Measurements from ENCODE around the gene TMBIM4.
"Not testable (repeated sequence)": the region's sequence is repeated elsewhere in the genome, so short reads cannot be mapped to it uniquely, and the experiment has no call there.

Gene TMBIM4, protein sequence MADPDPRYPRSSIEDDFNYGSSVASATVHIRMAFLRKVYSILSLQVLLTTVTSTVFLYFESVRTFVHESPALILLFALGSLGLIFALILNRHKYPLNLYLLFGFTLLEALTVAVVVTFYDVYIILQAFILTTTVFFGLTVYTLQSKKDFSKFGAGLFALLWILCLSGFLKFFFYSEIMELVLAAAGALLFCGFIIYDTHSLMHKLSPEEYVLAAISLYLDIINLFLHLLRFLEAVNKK

DNA sequence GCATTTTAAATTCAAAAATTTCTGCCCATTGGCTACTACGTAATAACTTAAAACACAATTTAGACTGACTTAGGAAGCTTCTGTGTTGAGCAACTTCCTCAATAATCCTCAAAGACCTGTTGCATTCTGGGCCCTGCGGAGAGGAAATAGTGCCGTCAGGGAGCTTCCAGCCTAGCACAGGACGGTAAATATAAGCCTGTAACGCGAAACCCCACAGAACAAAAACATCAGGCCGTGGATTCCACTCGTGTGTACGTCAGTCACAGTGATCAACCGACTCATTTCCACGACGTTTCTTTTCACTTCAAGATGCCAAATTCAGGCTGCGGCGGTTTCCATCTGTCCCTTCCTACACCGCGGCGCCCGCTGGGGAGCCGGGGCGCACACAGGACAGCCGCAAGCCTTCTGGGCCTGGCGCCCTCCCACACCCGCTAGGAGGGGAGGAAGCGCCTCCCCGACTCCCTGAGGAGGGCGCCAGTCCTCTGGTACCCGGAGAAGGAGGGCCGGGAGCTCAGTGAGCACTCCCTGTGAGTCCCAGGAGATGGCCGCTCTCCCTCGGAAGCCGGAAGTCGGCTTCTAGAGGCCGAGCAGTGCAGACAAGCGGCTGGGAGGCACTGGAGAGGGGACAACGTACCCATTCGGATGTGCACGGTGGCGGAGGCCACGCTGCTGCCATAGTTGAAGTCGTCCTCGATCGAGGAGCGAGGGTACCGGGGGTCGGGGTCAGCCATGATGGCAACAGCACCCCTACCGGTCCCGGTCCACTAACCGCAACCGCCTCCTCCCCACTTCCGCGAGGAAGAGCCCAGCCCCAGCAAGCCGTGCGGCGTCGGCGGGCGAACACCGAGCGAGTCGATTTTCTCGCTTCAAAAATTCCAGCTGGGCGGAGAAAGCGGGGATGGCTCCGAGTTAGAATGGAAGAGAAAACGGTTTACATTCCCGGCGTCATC is at the start of gene TMBIM4:
Gene TMBIM4 (minus strand): TSS at position 776 of the 950 bp plus-strand sequence. CDS start 45 bp downstream, at position 731.
- peak; percentile 62 for DNase-seq

DNA sequence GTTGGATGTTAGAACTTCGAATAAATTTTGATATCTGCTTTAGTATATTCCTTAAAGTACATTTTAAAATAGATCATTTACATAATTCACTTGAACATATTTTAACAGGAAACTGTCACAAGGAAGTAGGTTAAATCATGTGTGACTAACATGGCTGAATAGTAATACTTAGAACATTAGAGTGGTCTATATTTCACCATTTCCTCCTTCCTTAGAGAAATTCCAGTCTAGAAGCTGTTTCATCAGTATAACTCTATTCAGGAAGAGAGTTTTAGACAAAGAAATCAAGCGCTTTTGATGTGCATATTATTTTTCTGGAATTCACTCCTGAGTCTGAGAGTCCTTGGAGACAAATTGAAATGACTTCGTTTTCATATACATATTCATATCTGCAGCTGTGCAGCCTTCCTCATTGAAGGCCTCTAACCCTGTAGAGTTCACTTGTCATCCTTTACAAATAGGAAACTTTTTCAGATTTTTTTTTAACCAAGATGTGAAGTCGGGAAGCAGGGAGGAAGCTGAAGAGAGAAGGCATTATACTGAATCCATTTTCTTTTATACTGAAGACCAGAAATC is 47.6 kb upstream of the TMBIM4 start:
- no peak for DNase-seq

DNA sequence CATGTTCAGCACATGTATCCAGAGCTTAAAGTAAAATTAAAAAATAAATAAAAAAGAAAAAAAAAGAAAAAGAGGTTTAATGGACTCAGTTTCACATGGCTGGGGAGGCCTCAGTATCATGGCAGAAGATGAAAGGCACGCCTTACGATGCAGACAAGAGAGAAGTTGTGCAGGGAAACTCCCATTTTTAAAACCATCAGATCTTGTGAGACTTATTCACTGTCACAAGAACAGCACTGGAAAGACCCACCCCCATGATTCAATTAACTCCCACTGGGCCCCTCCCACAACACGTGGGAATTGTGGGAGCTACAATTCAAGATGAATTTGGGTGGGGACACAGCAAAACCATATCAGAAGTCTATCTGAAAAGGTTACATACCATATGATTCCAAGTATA is 43.2 kb upstream of the TMBIM4 start:
- DNase-seq, result not testable (repeated sequence)

DNA sequence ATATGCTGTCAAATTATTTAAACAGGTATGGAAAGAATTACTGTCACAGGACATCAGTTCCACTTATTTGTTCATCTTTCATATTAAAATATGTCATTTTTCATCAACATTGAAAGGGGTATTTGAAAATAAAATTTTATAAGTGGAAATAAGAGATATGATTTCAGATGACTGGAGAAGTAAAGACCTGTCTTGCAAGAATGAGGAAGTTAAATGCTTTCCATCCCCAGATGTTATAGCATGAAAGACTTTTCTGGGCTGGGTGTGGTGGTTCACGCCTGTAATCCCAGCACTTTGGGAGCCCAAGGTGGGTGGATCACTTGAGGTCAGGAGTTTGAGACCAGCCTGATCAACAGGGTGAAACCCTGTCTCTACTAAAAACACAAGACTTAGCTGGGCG is 41.8 kb upstream of the TMBIM4 start:
- DNase-seq, result not testable (repeated sequence)

DNA sequence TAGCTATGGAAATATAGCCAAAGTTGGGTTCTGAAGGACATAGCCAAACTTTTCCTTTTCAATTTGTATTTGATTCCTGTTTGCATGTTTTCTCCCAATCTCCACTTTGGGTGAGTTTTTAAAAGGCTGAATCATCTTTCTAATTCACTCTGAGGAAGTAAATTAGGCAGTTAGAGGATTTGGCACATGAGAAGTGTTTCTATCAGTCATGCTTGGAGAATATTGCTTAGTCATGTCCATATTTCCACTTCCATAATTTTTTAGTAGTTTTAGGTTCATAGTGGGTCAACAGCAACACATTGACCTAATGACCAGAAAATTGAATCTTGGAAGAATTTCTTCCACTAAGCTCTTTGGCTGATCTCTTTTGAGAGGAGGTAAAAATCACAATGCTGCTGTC is 41.0 kb upstream of the TMBIM4 start:
- no peak for DNase-seq

DNA sequence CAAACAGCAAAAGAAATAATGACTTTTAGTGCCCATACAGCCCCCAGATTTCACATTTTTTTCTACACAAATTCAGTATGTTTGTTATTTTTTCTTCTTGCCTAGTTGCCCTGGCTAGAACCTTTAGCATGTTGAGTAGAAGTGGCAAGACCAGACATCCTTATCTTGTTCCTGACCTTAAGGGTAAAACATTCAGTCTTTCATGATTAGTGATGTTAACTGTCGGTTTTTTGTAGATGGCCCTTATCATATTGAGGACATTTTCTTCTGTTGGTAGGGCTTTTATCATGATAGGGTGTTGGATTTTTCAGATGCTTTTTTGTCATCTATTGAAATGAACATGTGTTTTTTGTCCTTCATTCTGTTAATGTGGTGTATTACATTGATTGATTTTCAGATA is 36.3 kb upstream of the TMBIM4 start:
- no peak for DNase-seq

DNA sequence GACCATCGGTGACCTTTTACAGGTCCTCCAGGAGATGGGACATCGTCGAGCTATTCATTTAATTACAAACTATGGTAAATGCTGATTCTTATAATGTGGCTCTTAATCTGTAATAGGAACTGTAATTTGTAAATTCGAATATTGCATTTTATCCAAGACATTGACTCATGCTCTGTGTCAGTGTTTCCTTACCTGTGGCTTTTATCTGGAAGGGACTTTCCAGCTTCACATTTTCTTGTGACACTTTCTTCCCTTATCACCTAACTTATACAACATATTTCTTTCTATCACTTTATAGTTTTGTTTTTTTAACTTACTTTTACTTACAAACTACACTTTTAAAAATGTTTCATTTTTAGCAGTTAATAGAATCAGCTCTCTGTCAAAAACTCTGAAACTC is 34.0 kb upstream of the TMBIM4 start:
- no peak for DNase-seq

DNA sequence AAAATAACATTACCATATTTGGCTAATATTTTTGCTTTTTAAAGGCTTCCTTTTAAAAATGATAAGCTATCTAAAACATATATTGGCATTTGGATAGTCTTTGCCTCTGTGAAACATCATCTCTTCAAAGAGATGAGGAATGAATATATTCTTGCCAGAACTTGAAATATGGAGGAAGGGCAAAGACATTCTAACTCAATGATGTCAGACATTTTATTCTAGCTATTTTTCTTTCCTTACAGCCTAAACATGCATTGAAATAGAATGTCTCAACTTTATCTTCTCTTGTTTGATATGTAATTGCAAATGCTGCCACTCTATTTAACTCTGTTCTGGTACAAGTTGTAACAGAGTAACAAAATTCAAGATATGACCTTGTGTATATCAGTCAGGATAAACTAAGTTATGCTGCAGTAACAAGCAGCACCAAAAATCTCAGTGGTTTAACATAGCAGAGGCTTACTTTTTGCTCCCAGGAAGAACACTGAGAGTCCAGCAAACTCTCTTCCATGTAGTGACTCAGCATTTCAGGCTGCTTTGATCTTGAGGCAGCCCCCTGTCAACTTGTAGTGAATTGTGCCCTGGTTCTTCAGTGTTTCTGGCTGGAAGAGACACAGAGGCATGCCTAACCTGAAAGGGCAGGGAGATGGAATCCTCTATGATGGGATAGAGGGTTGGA is 30.2 kb upstream of the TMBIM4 start:
- no peak for DNase-seq

DNA sequence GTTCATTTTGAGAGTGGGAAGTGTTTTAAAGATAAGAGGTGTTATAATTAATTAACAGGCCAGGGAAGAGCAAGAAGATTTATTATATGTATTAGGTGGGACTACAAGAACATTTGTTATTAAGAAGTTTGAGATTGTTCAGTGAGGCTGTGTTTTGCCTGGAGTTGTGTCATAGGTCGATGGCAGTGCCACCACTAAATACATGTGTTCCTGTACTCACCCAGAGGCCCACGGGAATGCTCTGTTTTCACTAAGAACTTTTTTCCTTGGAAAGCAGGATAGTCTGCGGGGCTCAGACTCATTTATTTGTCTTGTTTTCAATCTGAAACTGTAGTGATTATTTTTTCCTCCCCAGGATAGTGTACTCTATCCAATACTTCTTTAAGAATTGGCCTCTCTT is 29.3 kb upstream of the TMBIM4 start:
- no peak for DNase-seq

DNA sequence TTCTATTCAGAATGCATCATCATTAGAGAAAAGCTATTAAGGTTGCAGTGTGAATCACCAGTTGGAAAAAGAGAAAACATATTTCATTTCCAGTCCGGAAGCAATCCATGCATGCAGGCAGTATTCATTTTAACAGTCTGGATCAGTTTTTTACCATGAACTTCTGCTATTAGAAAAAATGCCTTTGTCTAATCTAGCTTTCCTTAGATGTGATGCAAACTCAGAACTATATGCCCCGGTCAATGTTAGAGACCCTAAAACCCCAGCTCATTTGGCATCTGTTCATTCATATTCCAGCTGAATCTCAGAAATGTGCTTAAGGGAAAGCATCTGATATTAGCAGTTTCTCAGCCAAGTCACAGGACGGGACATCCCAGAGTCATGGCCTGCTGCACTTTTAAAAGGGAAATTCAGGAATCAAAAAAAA is 27.7 kb upstream of the TMBIM4 start:
- no peak for DNase-seq

DNA sequence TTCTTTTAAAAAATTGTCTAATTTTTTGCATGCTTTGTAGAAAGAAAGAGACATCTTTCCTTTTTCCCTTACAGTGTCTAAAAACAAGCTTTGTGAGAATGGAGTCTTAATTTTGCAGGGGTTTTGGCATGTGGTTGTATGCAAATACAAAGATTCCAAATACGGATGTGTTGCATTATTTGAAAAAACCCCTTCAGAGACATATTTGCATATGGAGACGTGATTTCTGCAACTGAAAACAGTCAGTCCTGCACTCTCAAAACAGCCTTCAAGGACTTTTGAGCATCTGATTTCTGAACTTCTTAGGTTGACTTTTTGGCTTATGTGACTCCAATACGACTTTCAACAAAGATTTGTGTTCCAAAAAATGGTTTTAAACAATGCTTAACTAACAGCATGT is 27.0 kb upstream of the TMBIM4 start:
- DNase-seq, result no peak

DNA sequence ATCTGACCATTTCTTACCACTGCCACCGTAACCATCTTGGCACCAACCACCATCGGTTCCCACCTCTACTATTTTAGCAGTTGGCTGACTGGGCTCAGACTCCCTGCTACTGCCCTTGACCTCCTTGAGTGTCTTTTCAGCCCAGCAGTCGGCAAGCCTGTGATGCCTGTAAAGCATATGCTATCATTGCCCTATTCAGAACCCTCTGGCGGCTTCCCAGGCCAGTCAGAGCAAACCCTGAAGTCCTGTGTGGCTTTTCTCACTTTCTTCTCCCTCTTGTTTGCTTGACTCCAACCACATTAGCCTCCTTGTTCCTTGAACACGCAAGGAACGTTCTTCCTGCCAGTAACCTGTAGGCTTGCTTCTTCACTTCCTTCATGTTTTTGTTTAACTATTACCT is 25.4 kb upstream of the TMBIM4 start:
- no peak for DNase-seq

DNA sequence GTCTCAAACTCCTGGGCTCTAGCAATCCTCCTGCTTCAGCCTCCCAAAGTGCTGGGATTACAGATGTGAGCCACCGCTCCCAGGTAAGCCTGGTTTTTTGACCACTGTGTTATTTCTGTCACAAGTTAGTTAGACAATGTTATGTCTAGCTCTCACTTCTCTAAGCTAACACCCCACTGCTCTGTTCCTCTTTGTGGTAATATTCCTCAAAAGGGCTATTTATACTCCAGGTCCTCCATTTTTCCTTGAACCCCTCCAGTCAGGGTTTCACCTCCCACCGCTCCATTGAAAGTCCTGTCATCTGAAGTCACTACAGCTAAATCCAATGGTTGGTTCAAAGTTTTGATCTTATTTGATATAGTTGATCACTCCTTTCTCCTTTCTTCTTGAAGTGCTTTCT is 24.3 kb upstream of the TMBIM4 start:
- DNase-seq, result no peak

DNA sequence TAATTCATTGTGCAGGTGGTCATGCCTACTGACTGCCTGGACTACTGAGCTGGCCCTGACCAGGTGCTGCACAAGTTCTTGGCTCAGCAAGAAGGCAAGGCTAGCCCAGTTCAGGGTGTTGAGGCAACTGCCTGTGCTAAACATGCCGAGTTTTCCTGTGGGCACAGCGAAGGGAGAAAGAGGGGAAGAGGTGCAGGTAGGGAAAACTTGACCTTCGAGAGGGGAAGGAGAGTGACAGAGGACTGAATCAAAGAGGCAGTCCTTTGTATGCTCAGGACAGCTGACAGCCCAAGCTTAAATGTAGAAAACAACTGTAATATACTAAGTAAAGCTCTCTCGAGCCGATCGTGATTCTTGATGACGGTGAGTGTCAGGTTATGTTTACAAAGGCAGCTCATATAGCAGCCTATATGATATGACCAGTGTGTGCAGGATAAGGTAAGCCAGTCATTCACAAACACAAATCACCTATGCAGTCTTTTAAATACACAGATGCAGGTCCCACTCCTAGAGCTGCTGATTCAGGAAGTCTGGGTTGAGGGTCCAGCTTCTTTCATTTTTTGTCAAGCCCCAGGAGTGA is 21.8 kb upstream of the TMBIM4 start:
- no peak for DNase-seq

DNA sequence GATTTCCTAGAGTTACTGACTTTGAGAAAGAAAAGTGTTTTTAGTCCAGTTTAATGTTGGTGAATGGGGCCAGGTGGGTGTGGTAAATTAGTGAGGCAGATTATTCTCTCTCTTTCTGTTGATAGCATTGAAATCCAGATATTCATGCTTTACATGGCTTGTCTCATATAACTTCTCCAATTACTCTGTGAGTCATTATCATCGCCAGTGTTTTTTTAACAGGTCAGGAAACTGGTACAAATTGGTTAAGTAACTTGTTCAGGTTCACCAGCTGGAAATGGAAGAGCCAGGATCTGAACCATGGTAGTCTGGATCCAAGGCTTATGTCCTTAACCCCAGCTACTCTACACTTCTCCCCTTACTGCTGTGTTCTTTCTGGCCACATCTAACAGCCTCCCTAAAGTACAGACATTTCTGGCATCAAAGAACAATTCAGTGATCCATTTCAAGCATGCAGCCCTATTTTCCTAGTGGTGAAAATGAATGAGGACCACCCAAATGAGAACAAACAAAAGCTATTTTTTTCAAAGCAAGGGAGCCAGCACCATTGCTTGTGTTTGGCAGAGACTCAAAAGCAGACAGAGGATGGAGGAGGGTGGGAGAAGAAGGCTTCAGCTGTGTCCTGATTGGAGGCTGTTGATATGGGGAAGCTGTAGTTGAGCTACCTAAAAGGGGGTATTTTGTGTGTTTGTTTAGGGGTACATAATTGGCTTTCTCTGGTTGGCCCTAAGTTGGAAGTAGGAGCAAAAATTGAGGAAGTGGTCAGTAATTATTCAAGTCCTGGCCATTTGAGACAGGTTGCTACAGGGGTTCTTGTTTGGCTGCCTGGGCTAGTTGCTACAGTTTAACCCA is 20.9 kb upstream of the TMBIM4 start:
- DNase-seq, result no peak

DNA sequence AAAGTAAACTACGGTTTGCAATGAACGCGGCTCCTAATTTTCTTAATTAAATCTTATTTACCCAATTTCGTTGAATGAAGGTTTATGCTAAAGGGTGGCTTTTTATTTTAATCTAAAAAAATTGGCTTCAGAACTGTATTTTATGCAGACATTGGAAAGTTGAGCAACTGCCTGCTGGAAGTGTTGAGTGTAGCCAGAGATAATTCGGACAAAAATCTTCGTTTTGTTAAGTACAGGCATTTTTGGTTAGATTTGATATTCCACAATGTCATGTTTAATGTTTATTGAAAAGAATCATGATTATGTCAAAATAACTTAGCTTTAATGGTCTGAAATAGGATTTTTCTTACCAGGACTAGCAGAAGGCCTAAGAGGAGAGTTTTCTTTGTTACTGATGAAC is 20.1 kb upstream of the TMBIM4 start:
- no peak for DNase-seq

DNA sequence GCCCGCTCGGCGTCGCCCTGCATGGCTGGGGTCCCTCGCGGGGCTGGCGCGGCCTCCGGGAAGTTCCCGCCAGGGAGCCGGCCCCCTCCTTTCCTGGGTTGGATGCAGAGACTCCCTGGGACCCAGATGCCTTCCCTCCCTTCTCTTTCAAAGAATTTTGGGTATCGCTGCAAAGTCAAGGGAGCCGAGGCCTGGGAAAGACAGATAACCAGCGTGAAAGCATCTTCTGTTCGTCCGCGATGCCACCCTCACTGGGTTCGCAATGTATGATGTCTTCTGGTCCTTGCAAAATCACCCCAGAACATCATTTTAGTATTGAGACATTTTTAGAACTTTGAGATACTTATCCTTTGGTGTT is 19.7 kb upstream of the TMBIM4 start:
- no peak for DNase-seq

DNA sequence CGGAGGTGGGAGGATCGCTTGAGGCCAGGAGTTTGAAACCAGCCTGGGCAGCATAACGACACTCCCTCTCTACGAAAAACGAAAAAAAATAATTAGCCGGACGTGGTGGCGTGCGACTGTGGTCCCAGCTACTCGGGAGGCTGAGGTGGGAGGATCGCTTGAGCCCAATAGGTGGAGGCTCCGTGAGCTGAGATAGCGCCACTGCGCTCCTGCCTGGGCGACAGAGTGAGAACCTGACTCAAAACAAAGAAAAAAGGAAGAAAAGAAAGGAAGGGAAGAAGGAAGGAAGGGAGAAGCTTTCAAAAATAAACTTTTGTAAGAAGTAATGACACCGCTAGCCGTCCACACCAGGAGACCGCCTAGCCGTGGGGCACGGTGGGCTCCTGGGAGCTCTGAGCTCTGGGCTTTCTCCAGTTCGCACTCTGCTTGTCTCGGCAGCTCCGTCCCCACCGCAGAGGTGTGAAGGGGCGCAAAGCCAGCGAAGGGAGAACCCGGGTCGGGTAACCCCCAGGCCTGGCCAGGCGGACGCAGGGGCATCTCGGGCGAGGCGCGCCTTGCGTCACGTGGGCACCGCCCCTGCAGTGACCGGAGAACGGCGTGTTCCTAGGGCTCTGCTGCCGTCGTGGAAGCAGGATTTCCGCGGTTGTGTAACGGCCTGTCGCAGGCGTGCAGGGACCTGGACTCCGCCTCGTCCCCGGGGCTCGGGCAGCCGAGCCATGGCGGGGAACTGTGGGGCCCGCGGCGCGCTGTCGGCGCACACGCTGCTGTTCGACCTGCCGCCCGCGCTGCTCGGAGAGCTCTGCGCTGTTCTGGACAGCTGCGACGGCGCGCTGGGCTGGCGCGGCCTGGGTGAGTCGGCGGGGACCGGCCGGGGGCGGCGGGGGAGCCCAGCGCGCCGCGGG is 19.0 kb upstream of the TMBIM4 start, which contains the start of gene IRAK3:
Gene IRAK3 (plus strand): TSS at position 631 of the 902 bp plus-strand sequence. CDS start 86 bp downstream, at position 717.
- DNase-seq, result peak; percentile 29

DNA sequence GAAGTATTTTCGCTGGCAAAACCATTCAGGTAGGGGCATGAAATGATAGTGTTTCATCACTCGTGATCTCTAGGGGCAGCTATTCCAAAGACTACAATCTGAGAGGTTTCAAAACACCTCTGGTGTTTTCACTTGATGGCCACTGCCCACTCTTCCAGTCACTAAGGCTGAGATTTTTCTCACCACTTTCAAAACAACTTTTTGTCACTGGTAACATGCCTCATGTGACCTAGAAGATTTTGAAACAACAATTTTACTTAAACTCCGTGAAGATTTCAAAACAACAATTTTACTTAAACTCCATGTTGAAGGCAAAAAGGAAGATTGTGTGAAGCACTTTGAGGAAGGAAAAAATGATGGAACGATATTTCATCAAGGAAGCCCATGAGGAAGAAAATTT is 18.0 kb upstream of the TMBIM4 start:
- no peak for DNase-seq

DNA sequence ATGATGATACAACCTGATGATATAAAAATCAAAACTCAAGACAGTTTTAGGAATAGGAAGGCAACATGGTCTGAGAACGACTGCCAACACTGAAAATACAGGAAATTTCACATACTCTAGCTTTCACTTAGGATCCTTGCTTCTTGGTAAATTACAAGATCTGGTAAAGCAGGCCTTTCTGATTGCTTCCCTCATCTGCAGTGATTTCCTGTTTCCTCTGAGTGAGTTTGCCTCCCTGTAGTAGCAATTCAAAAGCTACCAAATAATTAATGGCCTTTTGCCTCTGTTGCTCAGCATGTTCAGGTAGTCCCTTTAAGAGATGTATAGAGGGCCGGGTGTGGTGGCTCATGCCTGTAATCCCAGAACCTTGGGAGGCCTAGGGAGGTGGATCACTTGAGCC is 17.2 kb upstream of the TMBIM4 start:
- no peak for DNase-seq

DNA sequence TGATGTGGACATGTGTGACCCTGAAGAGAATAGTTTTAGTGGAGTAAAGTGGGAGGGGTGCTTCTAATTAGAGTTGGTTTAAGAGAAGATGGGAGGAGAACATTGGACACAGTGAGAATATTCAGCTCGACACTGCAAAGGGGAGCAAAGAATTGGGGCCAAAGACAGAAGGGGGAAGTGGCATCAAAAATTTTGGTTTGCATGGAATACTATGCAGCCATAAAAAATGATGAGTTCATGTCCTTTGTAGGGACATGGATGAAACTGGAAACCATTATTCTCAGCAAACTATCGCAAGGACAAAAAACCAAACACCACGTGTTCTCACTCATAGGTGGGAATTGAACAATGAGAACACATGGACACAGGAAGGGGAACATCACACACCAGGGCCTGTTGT is 15.0 kb upstream of the TMBIM4 start:
- DNase-seq, result not testable (repeated sequence)
